ENCODE data around the gene ZHX3. TPM values are rescaled to one million over a fixed set of nuclear protein-coding genes. Genes with fewer than 3 reads are reported as not detected.
A peak's percentile ranks its signal among the peaks of the same experiment; 100 is the strongest.

The ZHX3 gene
- total RNA-seq, 1 donor from 2014 or later, result 26.8 TPM

- Histone ChIP-seq H3K4me1 (peaks cover 81% of the 10 kb centered on the region), H3K27me3 (no peaks in the 10 kb centered on the region), H3K27ac (peak overlapping the region; percentile 98), H3K9me3 (no peaks in the 10 kb centered on the region), H3K36me3 (no peaks in the 10 kb centered on the region), H3K4me3 (peak overlapping the region; percentile 86 to 91)
- TF ChIP-seq CTCF (IDR thresholded peaks at IDR 0.05) (no peak), POLR2AphosphoS5 (IDR thresholded peaks at IDR 0.05; ENCODE audit: insufficient read depth in 1 of 2, low read depth in 1 of 2) (no peak), POLR2A (IDR thresholded peaks at IDR 0.05) (no peak)
- intact Hi-C loops (cut with DNase I), result no loop called here
- no peak for DNase-seq (ENCODE audit: extremely low spot score in 2 of 2)
These were observed 178.1 kb downstream of the ZHX3 start for GRCh38 chr20:41139227-41140093.

- H3K27me3 ChIP-seq, result no peaks in the 10 kb centered on the region
- peak overlapping the region; percentile 86 to 91 for H3K4me3 ChIP-seq
- DNase-seq (ENCODE audit: extremely low spot score in 2 of 2), result no peak
- intact Hi-C loops (cut with DNase I), result no loop called here
- no peak for TF ChIP-seq CTCF (IDR thresholded peaks at IDR 0.05)
- no peak for TF ChIP-seq POLR2A (IDR thresholded peaks at IDR 0.05)
- no peak for TF ChIP-seq POLR2AphosphoS5 (IDR thresholded peaks at IDR 0.05; ENCODE audit: insufficient read depth in 1 of 2, low read depth in 1 of 2)
- no peaks in the 10 kb centered on the region for H3K9me3 ChIP-seq
- H3K36me3 ChIP-seq, result no peaks in the 10 kb centered on the region
- peak overlapping the region; percentile 98 for H3K27ac ChIP-seq
- H3K4me1 ChIP-seq, result peaks cover 85% of the 10 kb centered on the region
These were observed 178.9 kb downstream of the ZHX3 start for GRCh38 chr20:41138475-41139226.

- Histone ChIP-seq H3K36me3 (no peaks in the 10 kb centered on the region), H3K27ac (peak overlapping the region; percentile 98), H3K4me3 (peak overlapping the region; percentile 86 to 91), H3K9me3 (no peaks in the 10 kb centered on the region), H3K27me3 (no peaks in the 10 kb centered on the region), H3K4me1 (peaks cover 77% of the 10 kb centered on the region)
- TF ChIP-seq POLR2A (IDR thresholded peaks at IDR 0.05) (peak in 1 of 2 donors; percentile 11), POLR2AphosphoS5 (IDR thresholded peaks at IDR 0.05; ENCODE audit: insufficient read depth in 1 of 2, low read depth in 1 of 2) (peak in 1 of 2 donors; percentile 84), CTCF (IDR thresholded peaks at IDR 0.05) (no peak)
- intact Hi-C loops (cut with DNase I), result no loop called here
- no peak for DNase-seq (ENCODE audit: extremely low spot score in 2 of 2)
These were observed 179.7 kb downstream of the ZHX3 start for GRCh38 chr20:41137614-41138474.

- peaks cover 68% of the 10 kb centered on the region for H3K4me1 ChIP-seq
- peak within 1 kb of the TSS; percentile 86 to 91 for H3K4me3 ChIP-seq
- TF ChIP-seq POLR2AphosphoS5 (IDR thresholded peaks at IDR 0.05; ENCODE audit: insufficient read depth in 1 of 2, low read depth in 1 of 2) (peak in 1 of 2 donors; percentile 81), POLR2A (IDR thresholded peaks at IDR 0.05) (peak in 1 of 2 donors; percentile 66), CTCF (IDR thresholded peaks at IDR 0.05) (no peak)
- no peaks in the 10 kb centered on the region for H3K36me3 ChIP-seq
- H3K9me3 ChIP-seq, result no peaks in the 10 kb centered on the region
- H3K27me3 ChIP-seq, result no peaks in the 10 kb centered on the region
- peak within 1 kb of the TSS; percentile 98 for H3K27ac ChIP-seq
- intact Hi-C loops (cut with DNase I), result no loop called here
- no peak for DNase-seq (ENCODE audit: extremely low spot score in 2 of 2)
These were observed 180.6 kb downstream of the ZHX3 start, which contains the start of gene PLCG1 for GRCh38 chr20:41136680-41137613. TSS of gene PLCG1 (plus strand) at chr20:41137543. CDS start at chr20:41137642, 99 bp downstream.
